Spleen (tissue), 3 donors: ENCODE data around the gene ACOX3.

Experiments
- POLR2A ChIP-seq, 3 donors: fragments of 450-650 bp; IDR thresholded peaks; one replicate each; pipeline ENCODE4 v1.5.1; 2017; ENCODE audit warnings: antibody characterized with exemption in 3 of 3, mild to moderate bottlenecking in 1 of 3
- POLR2AphosphoS5 ChIP-seq, 3 donors: sonication (generic); formaldehyde crosslinking; IDR thresholded peaks; one replicate each; pipeline ENCODE4 v1.5.1; 2017; ENCODE audit warnings: antibody characterized with exemption in 3 of 3

GRCh38 chr4:8401665-8402064, 38.9 kb downstream of the ACOX3 start:
- TF ChIP-seq POLR2AphosphoS5 (IDR thresholded peaks at IDR 0.05) = no peak
- TF ChIP-seq POLR2A (IDR thresholded peaks at IDR 0.05) = no peak
